Left lung (tissue), 10 donors: ENCODE data around the gene ALG1L2. TPM values are rescaled to one million over a fixed set of nuclear protein-coding genes. Genes with fewer than 3 reads are reported as not detected.
"Not testable (repeated sequence)": the region's sequence is repeated elsewhere in the genome, so short reads cannot be mapped to it uniquely, and the experiment has no call there.

ENCODE experiments used
- ATAC-seq: fragments of 200-7000 bp; cut with Tn5 transposase; one replicate; pipeline ENCODE4 v1.9.1; 2020; ENCODE audit warnings: moderate library complexity
- DNase-seq, 4 donors: peaks; one replicate each; pipeline ENCODE4 v3.0.0-alpha.2; 2013 to 2020
- H3K27ac ChIP-seq, 2 donors: fragments of 200-600 bp; sonication (generic) in 1 of 2; one replicate each; pipeline versions ENCODE4 v1.5.0 to v1.8.0; 2020 to 2021
- H3K27me3 ChIP-seq, 2 donors: fragments of 200-600 bp; sonication (generic) in 1 of 2; one replicate each; pipeline versions ENCODE4 v1.5.0 to v1.8.0; 2020 to 2021
- H3K36me3 ChIP-seq, 2 donors: fragments of 200-600 bp; sonication (generic) in 1 of 2; one replicate each; pipeline versions ENCODE4 v1.5.0 to v1.8.0; 2020 to 2021
- H3K4me1 ChIP-seq, 2 donors: fragments of 200-600 bp; one replicate each; pipeline ENCODE4 v1.8.0; 2021
- H3K4me3 ChIP-seq, 2 donors: fragments of 200-600 bp; sonication (generic) in 1 of 2; one replicate each; pipeline versions ENCODE4 v1.5.0 to v1.8.0; 2020 to 2021; ENCODE audit warnings: mild to moderate bottlenecking in 1 of 2
- H3K9me3 ChIP-seq, 2 donors: fragments of 200-600 bp; sonication (generic) in 1 of 2; one replicate each; pipeline versions ENCODE4 v1.5.0 to v1.8.0; 2020 to 2021
- CTCF ChIP-seq, 2 donors: fragments of 200-600 bp; sonication (generic) in 1 of 2; IDR thresholded peaks; one replicate each; pipeline versions ENCODE4 v1.5.0 to v1.8.0; 2021; ENCODE audit warnings: antibody characterized with exemption in 2 of 2
- intact Hi-C, 2 donors: fragments of 100-400 bp; cut with DNase I; formaldehyde crosslinking; loops; one replicate each; pipeline versions ENCODE4 v1.11.2 to v1.14.2; 2022
- polyA plus RNA-seq, 6 donors: library from polyadenylated mRNA; unstranded; fragments of 120-200 nt; gene quantifications; one replicate each; pipeline ENCODE4 v1.2.1, GENCODE V29; 2013; ENCODE audit not compliant: insufficient read length in 6 of 6
- total RNA-seq, 2 donors: library from RNA; stranded (reverse); fragmentation: NEBNext Ultra II Directional; extraction: Animal tissue kit (Norgen Biotek cat#: 25700); gene quantifications; one replicate each; pipeline ENCODE4 v1.2.1, GENCODE V29; 2021
- donor health status: DM: no; HTN: yes; CAD: no.
- donor health status: DM: no; HTN: no; CAD: no.

The ALG1L2 gene
- total and polyA plus RNA-seq, 8 donors = 0.64 to 5.4 (median 3.2) TPM

DNA sequence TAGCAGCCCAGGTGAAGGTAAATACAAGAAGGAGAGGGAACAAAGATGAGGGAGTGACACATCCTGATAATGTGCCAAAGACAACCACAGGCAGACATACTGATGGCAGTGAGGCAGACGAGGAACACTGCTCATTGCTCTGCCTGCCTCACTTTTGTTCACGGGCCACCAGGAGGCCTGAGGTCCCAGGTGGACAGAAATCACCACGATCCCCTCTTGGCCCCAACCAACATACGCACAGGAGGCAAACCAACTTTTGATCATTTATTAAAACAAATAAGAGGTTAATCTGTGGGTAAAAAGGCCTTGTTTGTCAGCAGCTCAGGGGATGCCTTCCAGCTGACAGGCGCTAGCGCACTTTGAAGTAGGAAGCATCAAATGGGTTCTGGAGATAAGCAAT lies 4.2 kb downstream of the ALG1L2 start:
- Histone ChIP-seq H3K27me3 (no peaks in the 10 kb centered on the region), H3K4me1 (no peaks in the 10 kb centered on the region), H3K4me3 (no peak overlapping the region), H3K9me3 (no peaks in the 10 kb centered on the region), H3K36me3 (no peaks in the 10 kb centered on the region), H3K27ac (no peak overlapping the region)
- intact Hi-C loops = no loop called here
- ATAC-seq (no peak), DNase-seq (no peak)
- TF ChIP-seq CTCF (IDR thresholded peaks at IDR 0.05) = no peak

DNA sequence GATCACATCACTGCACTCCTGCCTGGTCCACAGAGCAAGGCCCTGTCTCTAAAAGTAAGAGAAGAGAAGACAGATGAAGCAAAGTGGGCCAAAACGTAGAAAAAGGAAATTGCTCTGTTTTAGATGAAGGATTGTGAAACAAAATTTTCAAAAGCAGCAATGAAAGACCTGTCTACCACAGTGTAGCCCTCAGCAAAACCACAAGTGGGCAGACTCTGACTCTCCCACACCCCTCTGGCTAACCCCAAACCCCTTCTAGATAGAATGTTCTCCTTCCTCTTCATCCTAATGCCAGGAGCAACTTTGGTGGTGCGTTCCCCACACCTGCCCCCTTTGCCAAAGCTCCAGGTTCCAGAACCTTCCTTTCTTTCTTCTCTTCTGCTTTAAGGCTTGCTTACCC lies 5.0 kb downstream of the ALG1L2 start:
- DNase-seq, ATAC-seq, H3K27ac ChIP-seq, H3K27me3 ChIP-seq, intact Hi-C loops, H3K9me3 ChIP-seq, H3K4me1 ChIP-seq, H3K4me3 ChIP-seq, H3K36me3 ChIP-seq: not testable (repeated sequence)

DNA sequence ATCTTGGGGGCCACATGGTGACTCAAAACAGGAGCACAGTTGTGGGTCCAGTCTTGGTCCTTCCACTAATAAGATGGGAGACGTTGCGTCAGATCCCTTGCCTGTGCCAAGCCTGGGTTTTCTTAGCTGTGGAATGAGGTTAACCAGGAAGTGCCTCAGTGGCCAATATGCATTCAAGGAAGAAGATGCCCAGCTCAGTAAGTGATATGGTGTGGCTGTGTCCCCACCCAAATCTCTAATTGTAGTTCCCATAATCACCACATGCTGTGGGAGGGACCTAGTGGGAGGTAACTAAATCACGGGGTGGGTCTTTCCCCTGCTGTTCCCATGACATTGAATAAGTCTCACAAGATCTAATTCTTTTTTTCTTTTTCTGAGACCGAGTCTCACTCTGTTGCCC lies 6.4 kb downstream of the ALG1L2 start:
- ATAC-seq (no peak), DNase-seq (no peak)
- Histone ChIP-seq H3K4me1 (no peaks in the 10 kb centered on the region), H3K9me3 (no peaks in the 10 kb centered on the region), H3K36me3 (no peaks in the 10 kb centered on the region), H3K4me3 (no peak overlapping the region), H3K27me3 (no peaks in the 10 kb centered on the region), H3K27ac (no peak overlapping the region)
- no peak for TF ChIP-seq CTCF (IDR thresholded peaks at IDR 0.05)
- intact Hi-C loops = no loop called here

- not testable (repeated sequence) for H3K27ac ChIP-seq, DNase-seq, H3K36me3 ChIP-seq, ATAC-seq, H3K9me3 ChIP-seq, H3K4me3 ChIP-seq, H3K27me3 ChIP-seq
- peaks cover 0 to 21% of the 10 kb centered on the region in 2 donors for H3K4me1 ChIP-seq
- intact Hi-C loops = loop anchor here in 1 of 2 donors (10.0 kb wide), 1 partner anchor 146 kb away; no protein-coding TSS in a partner anchor
Observed at GRCh38 chr3:130090681-130091080, 9.1 kb downstream of the ALG1L2 start.

- no peak for DNase-seq
Observed at GRCh38 chr3:130091958-130092357, 10.3 kb downstream of the ALG1L2 start.

More at GRCh38 chr3:130091958-130092357, 10.3 kb downstream of the ALG1L2 start:
- intact Hi-C loops = loop anchor here in 1 of 2 donors (10.0 kb wide), 1 partner anchor 147 kb away; no protein-coding TSS in a partner anchor
- no peak overlapping the region for H3K27ac ChIP-seq
- H3K27me3 ChIP-seq = no peaks in the 10 kb centered on the region
- no peaks in the 10 kb centered on the region for H3K36me3 ChIP-seq
- no peak for TF ChIP-seq CTCF (IDR thresholded peaks at IDR 0.05)
- no peaks in the 10 kb centered on the region for H3K9me3 ChIP-seq
- no peak overlapping the region for H3K4me3 ChIP-seq
- ATAC-seq = no peak
- H3K4me1 ChIP-seq = peaks cover 0 to 21% of the 10 kb centered on the region in 2 donors
